GM23338 (cell line): ENCODE results near the gene DLG2. TPM values are rescaled to one million over a fixed set of nuclear protein-coding genes. Genes with fewer than 3 reads are reported as not detected.

ENCODE experiments used
- ATAC-seq: fragments of 200-7000 bp; cut with Tn5 transposase; 3 replicates; pipeline ENCODE4 v1.9.1; 2020
- DNase-seq: peaks from one replicate; pipeline ENCODE4 v3.0.0-alpha.2; 2015; ENCODE audit warnings: low spot score
- H2AFZ ChIP-seq: fragments of 200-600 bp; sonication (generic); 2 replicates; pipeline ENCODE4 v1.8.0; 2016; ENCODE audit warnings: antibody characterized with exemption, mild to moderate bottlenecking, moderate library complexity
- H3F3A ChIP-seq: fragments of 200-600 bp; sonication (generic); replicated peaks from 2 replicates; pipeline ENCODE4 v1.8.0; 2017; ENCODE audit warnings: antibody characterized with exemption, mixed run types, low read depth
- H3K27ac ChIP-seq: fragments of 200-600 bp; sonication (generic); 2 replicates; pipeline ENCODE4 v1.6.1; 2016; ENCODE audit warnings: low read depth
- H3K27me3 ChIP-seq: fragments of 200-600 bp; sonication (generic); 2 replicates; pipeline ENCODE4 v1.8.0; 2016; ENCODE audit warnings: mild to moderate bottlenecking, mixed run types, moderate library complexity; ENCODE audit not compliant: insufficient read depth
- H3K36me3 ChIP-seq: fragments of 200-600 bp; sonication (generic); 2 replicates; pipeline ENCODE4 v1.8.0; 2016; ENCODE audit warnings: mild to moderate bottlenecking; ENCODE audit not compliant: insufficient read depth
- H3K4me1 ChIP-seq: fragments of 200-600 bp; sonication (generic); 2 replicates; pipeline ENCODE4 v1.8.0; 2016; ENCODE audit warnings: mild to moderate bottlenecking, moderate library complexity; ENCODE audit not compliant: insufficient read depth
- H3K4me2 ChIP-seq: fragments of 200-600 bp; sonication (generic); 2 replicates; pipeline ENCODE4 v1.7.1; 2017; ENCODE audit warnings: mixed run types
- H3K4me3 ChIP-seq: fragments of 200-600 bp; sonication (generic); 2 replicates; pipeline ENCODE4 v1.6.1; 2016; ENCODE audit warnings: mixed run types
- H3K79me2 ChIP-seq: fragments of 200-600 bp; sonication (generic); replicated peaks from 2 replicates; pipeline ENCODE4 v1.8.0; 2017; ENCODE audit warnings: mild to moderate bottlenecking; ENCODE audit not compliant: insufficient read depth
- H3K9me2 ChIP-seq: fragments of 200-600 bp; sonication (generic); 2 replicates; pipeline ENCODE4 v1.8.0; 2017; ENCODE audit not compliant: insufficient read depth
- H4K20me1 ChIP-seq: fragments of 200-600 bp; sonication (generic); replicated peaks from 2 replicates; pipeline ENCODE4 v1.8.0; 2017; ENCODE audit warnings: mild to moderate bottlenecking; ENCODE audit not compliant: insufficient read depth
- H3K27ac Mint-ChIP-seq: 2 replicates; pipeline ENCODE4 v1.8.0; 2020; ENCODE audit warnings: inconsistent platforms, mild to moderate bottlenecking, moderate library complexity, mixed read lengths
- H3K27me3 Mint-ChIP-seq: 3 replicates; pipeline ENCODE4 v1.8.0; 2022; ENCODE audit warnings: low read depth, mild to moderate bottlenecking, moderate library complexity, mixed read lengths, inconsistent platforms; ENCODE audit not compliant: insufficient read depth, poor library complexity
- H3K36me3 Mint-ChIP-seq: 3 replicates; pipeline ENCODE4 v1.8.0; 2021; ENCODE audit warnings: low read depth, mild to moderate bottlenecking, inconsistent platforms, moderate library complexity, mixed read lengths
- H3K4me1 Mint-ChIP-seq: 3 replicates; pipeline ENCODE4 v1.8.0; 2020; ENCODE audit warnings: mild to moderate bottlenecking, inconsistent platforms, mixed read lengths
- H3K4me3 Mint-ChIP-seq: 3 replicates; pipeline ENCODE4 v1.8.0; 2021; ENCODE audit warnings: moderate library complexity, mild to moderate bottlenecking, inconsistent platforms, mixed read lengths
- H3K9me3 Mint-ChIP-seq: 3 replicates; pipeline ENCODE4 v1.8.0; 2020; ENCODE audit warnings: moderate library complexity, mild to moderate bottlenecking, inconsistent platforms, mixed read lengths
- CREB1 ChIP-seq: fragments of 250-450 bp; sonication (Bioruptor Pico); IDR thresholded peaks from 2 replicates; pipeline ENCODE4 v1.5.0; 2020; ENCODE audit warnings: low read depth, mild to moderate bottlenecking, moderate library complexity
- EZH2 ChIP-seq: fragments of 200-600 bp; sonication (generic); IDR thresholded peaks from one replicate; pipeline ENCODE4 v1.8.0; 2017; ENCODE audit warnings: antibody characterized with exemption, mild to moderate bottlenecking, low read depth; ENCODE audit not compliant: unreplicated experiment
- EZH2phosphoT487 ChIP-seq: fragments of 200-600 bp; sonication (generic); IDR thresholded peaks from one replicate; pipeline ENCODE4 v1.8.1; 2018; ENCODE audit warnings: antibody characterized with exemption; ENCODE audit not compliant: unreplicated experiment
- NANOG ChIP-seq: IDR thresholded peaks from 2 replicates; pipeline ENCODE4 v1.6.1; 2016; ENCODE audit warnings: antibody characterized with exemption, borderline replicate concordance
- POLR2AphosphoS5 ChIP-seq: IDR thresholded peaks from 2 replicates; pipeline ENCODE4 v1.6.1; 2016; ENCODE audit warnings: antibody characterized with exemption, low read depth
- ZNF114 ChIP-seq: fragments of 250-450 bp; sonication (Bioruptor Pico); IDR thresholded peaks from 2 replicates; pipeline ENCODE4 v1.5.0; 2020; ENCODE audit warnings: mild to moderate bottlenecking, moderate library complexity
- ZNF331 ChIP-seq: fragments of 250-450 bp; sonication (Bioruptor Pico); IDR thresholded peaks from 2 replicates; pipeline ENCODE4 v1.5.0; 2020; ENCODE audit warnings: low read depth, mild to moderate bottlenecking, moderate library complexity
- polyA plus RNA-seq: library from polyadenylated mRNA; unstranded; fragments of >200 nt; fragmentation: Nextera tagmentation; extraction: Ambion mirVana; gene quantifications from 2 replicates; pipeline ENCODE4 v1.2.1, GENCODE V29; 2016
- total RNA-seq: library from RNA; depleted of rRNA; stranded (reverse); fragments of >200 nt; shearing (Covaris generic); gene quantifications from 2 replicates; pipeline ENCODE4 v1.2.3, GENCODE V29; 2014
- TF ChIP-seq, protein P1 (sequence below): fragments of 250-450 bp; sonication (Bioruptor Pico); IDR thresholded peaks from 2 replicates; pipeline ENCODE4 v1.5.0; 2020; ENCODE audit warnings: mild to moderate bottlenecking, moderate library complexity
- TF ChIP-seq, protein P2 (sequence below), 2 experiments: fragments of 200-600 bp in 1 of 2; sonication (generic) in 1 of 2; conservative IDR thresholded peaks; 2 replicates each; pipeline versions ENCODE4 v1.5.1 to v1.6.1; 2016 to 2017; ENCODE audit warnings: antibody characterized with exemption in 2 of 2, low read depth in 2 of 2, mild to moderate bottlenecking in 2 of 2, moderate library complexity in 1 of 2
- TF ChIP-seq, protein P3 (sequence below): IDR thresholded peaks from one replicate; pipeline ENCODE4 v1.6.1; 2018; ENCODE audit warnings: antibody characterized with exemption; ENCODE audit not compliant: unreplicated experiment

DLG2 gene
- total and polyA plus RNA-seq, 2 experiments from 2014 or later, result 19.8 to 21.5 TPM

DNA sequence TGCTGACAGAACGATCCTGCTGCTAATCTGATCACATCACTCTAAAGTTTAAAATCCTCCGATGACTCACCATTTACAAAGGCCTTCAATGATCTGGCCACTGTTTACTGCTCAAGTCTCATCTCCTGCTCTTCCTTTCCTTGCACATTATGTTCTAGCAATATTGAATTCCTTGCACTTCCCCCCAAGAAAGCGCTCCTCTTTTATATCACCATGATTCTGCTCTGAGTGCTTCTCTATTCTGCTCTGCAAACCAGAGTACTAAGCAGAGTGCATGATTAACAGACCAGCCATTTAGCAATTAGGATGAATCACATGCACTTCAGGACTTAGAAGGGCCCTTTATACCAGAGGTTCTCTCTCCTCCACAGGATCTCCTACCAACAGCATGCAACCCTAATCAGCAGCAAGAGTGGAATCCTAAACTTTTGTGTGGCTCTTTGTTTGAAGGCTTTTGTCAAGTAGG is 1218.2 kb downstream of the DLG2 start (continued):
- TF ChIP-seq, protein P1, sequence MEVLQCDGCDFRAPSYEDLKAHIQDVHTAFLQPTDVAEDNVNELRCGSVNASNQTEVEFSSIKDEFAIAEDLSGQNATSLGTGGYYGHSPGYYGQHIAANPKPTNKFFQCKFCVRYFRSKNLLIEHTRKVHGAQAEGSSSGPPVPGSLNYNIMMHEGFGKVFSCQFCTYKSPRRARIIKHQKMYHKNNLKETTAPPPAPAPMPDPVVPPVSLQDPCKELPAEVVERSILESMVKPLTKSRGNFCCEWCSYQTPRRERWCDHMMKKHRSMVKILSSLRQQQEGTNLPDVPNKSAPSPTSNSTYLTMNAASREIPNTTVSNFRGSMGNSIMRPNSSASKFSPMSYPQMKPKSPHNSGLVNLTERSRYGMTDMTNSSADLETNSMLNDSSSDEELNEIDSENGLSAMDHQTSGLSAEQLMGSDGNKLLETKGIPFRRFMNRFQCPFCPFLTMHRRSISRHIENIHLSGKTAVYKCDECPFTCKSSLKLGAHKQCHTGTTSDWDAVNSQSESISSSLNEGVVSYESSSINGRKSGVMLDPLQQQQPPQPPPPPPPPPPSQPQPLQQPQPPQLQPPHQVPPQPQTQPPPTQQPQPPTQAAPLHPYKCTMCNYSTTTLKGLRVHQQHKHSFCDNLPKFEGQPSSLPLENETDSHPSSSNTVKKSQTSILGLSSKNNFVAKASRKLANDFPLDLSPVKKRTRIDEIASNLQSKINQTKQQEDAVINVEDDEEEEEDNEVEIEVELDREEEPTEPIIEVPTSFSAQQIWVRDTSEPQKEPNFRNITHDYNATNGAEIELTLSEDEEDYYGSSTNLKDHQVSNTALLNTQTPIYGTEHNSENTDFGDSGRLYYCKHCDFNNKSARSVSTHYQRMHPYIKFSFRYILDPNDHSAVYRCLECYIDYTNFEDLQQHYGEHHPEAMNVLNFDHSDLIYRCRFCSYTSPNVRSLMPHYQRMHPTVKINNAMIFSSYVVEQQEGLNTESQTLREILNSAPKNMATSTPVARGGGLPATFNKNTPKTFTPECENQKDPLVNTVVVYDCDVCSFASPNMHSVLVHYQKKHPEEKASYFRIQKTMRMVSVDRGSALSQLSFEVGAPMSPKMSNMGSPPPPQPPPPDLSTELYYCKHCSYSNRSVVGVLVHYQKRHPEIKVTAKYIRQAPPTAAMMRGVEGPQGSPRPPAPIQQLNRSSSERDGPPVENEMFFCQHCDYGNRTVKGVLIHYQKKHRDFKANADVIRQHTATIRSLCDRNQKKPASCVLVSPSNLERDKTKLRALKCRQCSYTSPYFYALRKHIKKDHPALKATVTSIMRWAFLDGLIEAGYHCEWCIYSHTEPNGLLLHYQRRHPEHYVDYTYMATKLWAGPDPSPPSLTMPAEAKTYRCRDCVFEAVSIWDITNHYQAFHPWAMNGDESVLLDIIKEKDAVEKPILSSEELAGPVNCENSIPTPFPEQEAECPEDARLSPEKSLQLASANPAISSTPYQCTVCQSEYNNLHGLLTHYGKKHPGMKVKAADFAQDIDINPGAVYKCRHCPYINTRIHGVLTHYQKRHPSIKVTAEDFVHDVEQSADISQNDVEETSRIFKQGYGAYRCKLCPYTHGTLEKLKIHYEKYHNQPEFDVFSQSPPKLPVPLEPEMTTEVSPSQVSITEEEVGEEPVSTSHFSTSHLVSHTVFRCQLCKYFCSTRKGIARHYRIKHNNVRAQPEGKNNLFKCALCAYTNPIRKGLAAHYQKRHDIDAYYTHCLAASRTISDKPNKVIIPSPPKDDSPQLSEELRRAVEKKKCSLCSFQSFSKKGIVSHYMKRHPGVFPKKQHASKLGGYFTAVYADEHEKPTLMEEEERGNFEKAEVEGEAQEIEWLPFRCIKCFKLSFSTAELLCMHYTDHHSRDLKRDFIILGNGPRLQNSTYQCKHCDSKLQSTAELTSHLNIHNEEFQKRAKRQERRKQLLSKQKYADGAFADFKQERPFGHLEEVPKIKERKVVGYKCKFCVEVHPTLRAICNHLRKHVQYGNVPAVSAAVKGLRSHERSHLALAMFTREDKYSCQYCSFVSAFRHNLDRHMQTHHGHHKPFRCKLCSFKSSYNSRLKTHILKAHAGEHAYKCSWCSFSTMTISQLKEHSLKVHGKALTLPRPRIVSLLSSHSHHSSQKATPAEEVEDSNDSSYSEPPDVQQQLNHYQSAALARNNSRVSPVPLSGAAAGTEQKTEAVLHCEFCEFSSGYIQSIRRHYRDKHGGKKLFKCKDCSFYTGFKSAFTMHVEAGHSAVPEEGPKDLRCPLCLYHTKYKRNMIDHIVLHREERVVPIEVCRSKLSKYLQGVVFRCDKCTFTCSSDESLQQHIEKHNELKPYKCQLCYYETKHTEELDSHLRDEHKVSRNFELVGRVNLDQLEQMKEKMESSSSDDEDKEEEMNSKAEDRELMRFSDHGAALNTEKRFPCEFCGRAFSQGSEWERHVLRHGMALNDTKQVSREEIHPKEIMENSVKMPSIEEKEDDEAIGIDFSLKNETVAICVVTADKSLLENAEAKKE, result peak; percentile 83
- no peak for TF ChIP-seq CREB1
- no peak for TF ChIP-seq NANOG

DNA sequence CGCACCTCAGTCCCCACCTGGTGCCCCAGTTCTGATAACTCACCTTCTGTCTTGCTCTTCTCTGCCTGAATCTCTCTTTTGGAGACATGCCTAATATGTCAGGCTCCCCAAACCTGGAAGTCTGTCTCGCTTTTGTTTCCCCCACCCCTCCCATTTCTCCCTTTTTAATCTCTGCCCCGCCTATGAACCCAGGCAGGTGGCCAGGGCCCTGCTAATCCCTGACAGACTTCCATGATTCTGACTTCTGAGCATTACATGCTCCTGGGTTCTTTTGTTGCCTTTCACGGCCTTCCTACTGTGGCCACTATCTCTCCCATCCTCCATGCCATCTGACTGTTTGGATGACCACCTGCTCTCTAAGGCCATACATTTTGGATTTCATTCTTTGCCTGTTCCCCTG is 1220.1 kb downstream of the DLG2 start:
- Histone ChIP-seq H3K79me2 (no peaks in the 10 kb centered on the region), H3K4me1 (peaks cover 13% of the 10 kb centered on the region), H3K4me3 (no peak overlapping the region), H3K27ac (no peak overlapping the region), H4K20me1 (no peaks in the 10 kb centered on the region), H2AFZ (no peak overlapping the region), H3K4me2 (no peak overlapping the region), H3F3A (no peaks in the 10 kb centered on the region), H3K9me2 (peaks cover 8% of the 10 kb centered on the region; the same call in 1 of the 2 replicates), H3K27me3 (no peaks in the 10 kb centered on the region), H3K36me3 (no peaks in the 10 kb centered on the region)
- Mint-ChIP-seq H3K27me3 (peaks cover 2% of the 10 kb centered on the region), H3K27ac (no peak overlapping the region), H3K9me3 (no peaks in the 10 kb centered on the region), H3K4me1 (peaks cover 11% of the 10 kb centered on the region), H3K36me3 (no peaks in the 10 kb centered on the region), H3K4me3 (no peak overlapping the region)
- DNase-seq (no peak), ATAC-seq (no peak)
- TF ChIP-seq ZNF114 (CRISPR knock-in tag), result no peak
- TF ChIP-seq ZNF331, result no peak
- no peak for TF ChIP-seq POLR2AphosphoS5
- TF ChIP-seq, protein P2, sequence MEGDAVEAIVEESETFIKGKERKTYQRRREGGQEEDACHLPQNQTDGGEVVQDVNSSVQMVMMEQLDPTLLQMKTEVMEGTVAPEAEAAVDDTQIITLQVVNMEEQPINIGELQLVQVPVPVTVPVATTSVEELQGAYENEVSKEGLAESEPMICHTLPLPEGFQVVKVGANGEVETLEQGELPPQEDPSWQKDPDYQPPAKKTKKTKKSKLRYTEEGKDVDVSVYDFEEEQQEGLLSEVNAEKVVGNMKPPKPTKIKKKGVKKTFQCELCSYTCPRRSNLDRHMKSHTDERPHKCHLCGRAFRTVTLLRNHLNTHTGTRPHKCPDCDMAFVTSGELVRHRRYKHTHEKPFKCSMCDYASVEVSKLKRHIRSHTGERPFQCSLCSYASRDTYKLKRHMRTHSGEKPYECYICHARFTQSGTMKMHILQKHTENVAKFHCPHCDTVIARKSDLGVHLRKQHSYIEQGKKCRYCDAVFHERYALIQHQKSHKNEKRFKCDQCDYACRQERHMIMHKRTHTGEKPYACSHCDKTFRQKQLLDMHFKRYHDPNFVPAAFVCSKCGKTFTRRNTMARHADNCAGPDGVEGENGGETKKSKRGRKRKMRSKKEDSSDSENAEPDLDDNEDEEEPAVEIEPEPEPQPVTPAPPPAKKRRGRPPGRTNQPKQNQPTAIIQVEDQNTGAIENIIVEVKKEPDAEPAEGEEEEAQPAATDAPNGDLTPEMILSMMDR (conservative IDR thresholded peaks at IDR 0.05; ENCODE audit: low read depth in 2 of 2), result no peak
- no peak for TF ChIP-seq EZH2phosphoT487
- TF ChIP-seq, protein P3, sequence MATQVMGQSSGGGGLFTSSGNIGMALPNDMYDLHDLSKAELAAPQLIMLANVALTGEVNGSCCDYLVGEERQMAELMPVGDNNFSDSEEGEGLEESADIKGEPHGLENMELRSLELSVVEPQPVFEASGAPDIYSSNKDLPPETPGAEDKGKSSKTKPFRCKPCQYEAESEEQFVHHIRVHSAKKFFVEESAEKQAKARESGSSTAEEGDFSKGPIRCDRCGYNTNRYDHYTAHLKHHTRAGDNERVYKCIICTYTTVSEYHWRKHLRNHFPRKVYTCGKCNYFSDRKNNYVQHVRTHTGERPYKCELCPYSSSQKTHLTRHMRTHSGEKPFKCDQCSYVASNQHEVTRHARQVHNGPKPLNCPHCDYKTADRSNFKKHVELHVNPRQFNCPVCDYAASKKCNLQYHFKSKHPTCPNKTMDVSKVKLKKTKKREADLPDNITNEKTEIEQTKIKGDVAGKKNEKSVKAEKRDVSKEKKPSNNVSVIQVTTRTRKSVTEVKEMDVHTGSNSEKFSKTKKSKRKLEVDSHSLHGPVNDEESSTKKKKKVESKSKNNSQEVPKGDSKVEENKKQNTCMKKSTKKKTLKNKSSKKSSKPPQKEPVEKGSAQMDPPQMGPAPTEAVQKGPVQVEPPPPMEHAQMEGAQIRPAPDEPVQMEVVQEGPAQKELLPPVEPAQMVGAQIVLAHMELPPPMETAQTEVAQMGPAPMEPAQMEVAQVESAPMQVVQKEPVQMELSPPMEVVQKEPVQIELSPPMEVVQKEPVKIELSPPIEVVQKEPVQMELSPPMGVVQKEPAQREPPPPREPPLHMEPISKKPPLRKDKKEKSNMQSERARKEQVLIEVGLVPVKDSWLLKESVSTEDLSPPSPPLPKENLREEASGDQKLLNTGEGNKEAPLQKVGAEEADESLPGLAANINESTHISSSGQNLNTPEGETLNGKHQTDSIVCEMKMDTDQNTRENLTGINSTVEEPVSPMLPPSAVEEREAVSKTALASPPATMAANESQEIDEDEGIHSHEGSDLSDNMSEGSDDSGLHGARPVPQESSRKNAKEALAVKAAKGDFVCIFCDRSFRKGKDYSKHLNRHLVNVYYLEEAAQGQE, result no peak
- no peak for TF ChIP-seq EZH2
